ENCODE data around the gene LITAFD.

LITAFD gene

GRCh38 chr16:8878523-8878911 is 3.6 kb upstream of the LITAFD start:
- Histone ChIP-seq H3K4me3 (IDR thresholded peaks at IDR 0.05; ENCODE audit: insufficient read depth, low read depth, low read length) (no peak overlapping the region), H3K27ac (no peak overlapping the region), H4K20me1 (ENCODE audit: insufficient read depth) (no peaks in the 10 kb centered on the region), H3K36me3 (ENCODE audit: insufficient read depth) (no peaks in the 10 kb centered on the region), H3K79me2 (ENCODE audit: insufficient read depth, low read depth) (no peaks in the 10 kb centered on the region), H3K4me1 (ENCODE audit: low read depth, poor library complexity, severe bottlenecking) (peaks cover 4% of the 10 kb centered on the region), H2AFZ (ENCODE audit: low read depth) (no peak overlapping the region), H3K4me2 (no peak overlapping the region), H3K9ac (no peak overlapping the region), H3K27me3 (ENCODE audit: insufficient read depth, low read depth) (no peaks in the 10 kb centered on the region)
- no peak for TF ChIP-seq CTCF (conservative IDR thresholded peaks at IDR 0.05; ENCODE audit: low read depth, low read length)

DNA sequence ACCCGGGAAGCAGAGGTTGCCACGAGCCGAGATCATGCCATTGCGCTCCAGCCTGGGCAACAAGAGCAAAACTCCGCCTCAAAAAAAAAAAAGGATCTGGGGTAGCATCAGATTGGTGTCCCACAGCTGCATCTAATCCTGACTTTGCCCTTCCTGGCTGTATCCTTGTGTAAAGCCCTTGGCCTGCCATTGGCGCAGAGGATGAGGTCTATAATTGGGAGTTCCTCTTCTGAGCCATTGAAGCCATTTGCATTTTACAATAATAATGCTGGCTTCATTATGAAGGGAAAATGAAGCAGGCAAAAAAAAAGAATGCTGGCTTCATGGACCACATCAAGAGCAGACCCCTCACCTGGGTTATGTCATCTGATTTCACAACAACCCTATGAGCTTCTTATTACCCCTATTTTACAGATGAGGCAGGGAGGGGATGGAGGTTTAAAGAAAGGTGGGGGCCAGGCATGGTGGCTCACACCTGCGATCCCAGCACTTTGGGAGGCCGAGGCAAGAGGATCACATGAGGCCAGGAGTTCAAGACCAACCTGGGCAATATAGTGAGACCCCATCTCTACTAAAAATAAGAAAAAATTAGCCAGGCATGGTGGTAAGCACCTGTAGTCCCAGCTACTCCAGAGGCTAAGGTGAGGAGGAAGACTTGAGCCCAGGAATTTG is 1.2 kb upstream of the LITAFD start:
- Histone ChIP-seq H3K9ac (no peak overlapping the region), H3K4me3 (IDR thresholded peaks at IDR 0.05; ENCODE audit: insufficient read depth, low read depth, low read length) (no peak overlapping the region), H3K36me3 (ENCODE audit: insufficient read depth) (no peaks in the 10 kb centered on the region), H3K27me3 (ENCODE audit: insufficient read depth, low read depth) (no peaks in the 10 kb centered on the region), H3K79me2 (ENCODE audit: insufficient read depth, low read depth) (no peaks in the 10 kb centered on the region), H3K27ac (no peak overlapping the region), H4K20me1 (ENCODE audit: insufficient read depth) (no peaks in the 10 kb centered on the region), H3K4me1 (ENCODE audit: low read depth, poor library complexity, severe bottlenecking) (peaks cover 24% of the 10 kb centered on the region), H2AFZ (ENCODE audit: low read depth) (no peak overlapping the region), H3K4me2 (no peak overlapping the region)
- TF ChIP-seq CTCF (conservative IDR thresholded peaks at IDR 0.05; ENCODE audit: low read depth, low read length) = no peak

GRCh38 chr16:8882725-8883377 is 700 bp downstream of the LITAFD start:
- H3K9ac ChIP-seq = no peak overlapping the region
- H2AFZ ChIP-seq (ENCODE audit: low read depth) = no peak overlapping the region
- 0 out of 2 replicates have a peak, but pooled peaks cover 3% of the 10 kb centered on the region for H4K20me1 ChIP-seq (ENCODE audit: insufficient read depth)
- no peak overlapping the region for H3K4me3 ChIP-seq (IDR thresholded peaks at IDR 0.05; ENCODE audit: insufficient read depth, low read depth, low read length)
- no peak overlapping the region for H3K27ac ChIP-seq
- H3K36me3 ChIP-seq (ENCODE audit: insufficient read depth) = no peaks in the 10 kb centered on the region
- TF ChIP-seq CTCF (conservative IDR thresholded peaks at IDR 0.05; ENCODE audit: low read depth, low read length) = no peak
- H3K27me3 ChIP-seq (ENCODE audit: insufficient read depth, low read depth) = no peaks in the 10 kb centered on the region; the same call in 1 of the 2 replicates
- H3K79me2 ChIP-seq (ENCODE audit: insufficient read depth, low read depth) = no peaks in the 10 kb centered on the region
- H3K4me1 ChIP-seq (ENCODE audit: low read depth, poor library complexity, severe bottlenecking) = peaks cover 31% of the 10 kb centered on the region
- H3K4me2 ChIP-seq = no peak overlapping the region

DNA sequence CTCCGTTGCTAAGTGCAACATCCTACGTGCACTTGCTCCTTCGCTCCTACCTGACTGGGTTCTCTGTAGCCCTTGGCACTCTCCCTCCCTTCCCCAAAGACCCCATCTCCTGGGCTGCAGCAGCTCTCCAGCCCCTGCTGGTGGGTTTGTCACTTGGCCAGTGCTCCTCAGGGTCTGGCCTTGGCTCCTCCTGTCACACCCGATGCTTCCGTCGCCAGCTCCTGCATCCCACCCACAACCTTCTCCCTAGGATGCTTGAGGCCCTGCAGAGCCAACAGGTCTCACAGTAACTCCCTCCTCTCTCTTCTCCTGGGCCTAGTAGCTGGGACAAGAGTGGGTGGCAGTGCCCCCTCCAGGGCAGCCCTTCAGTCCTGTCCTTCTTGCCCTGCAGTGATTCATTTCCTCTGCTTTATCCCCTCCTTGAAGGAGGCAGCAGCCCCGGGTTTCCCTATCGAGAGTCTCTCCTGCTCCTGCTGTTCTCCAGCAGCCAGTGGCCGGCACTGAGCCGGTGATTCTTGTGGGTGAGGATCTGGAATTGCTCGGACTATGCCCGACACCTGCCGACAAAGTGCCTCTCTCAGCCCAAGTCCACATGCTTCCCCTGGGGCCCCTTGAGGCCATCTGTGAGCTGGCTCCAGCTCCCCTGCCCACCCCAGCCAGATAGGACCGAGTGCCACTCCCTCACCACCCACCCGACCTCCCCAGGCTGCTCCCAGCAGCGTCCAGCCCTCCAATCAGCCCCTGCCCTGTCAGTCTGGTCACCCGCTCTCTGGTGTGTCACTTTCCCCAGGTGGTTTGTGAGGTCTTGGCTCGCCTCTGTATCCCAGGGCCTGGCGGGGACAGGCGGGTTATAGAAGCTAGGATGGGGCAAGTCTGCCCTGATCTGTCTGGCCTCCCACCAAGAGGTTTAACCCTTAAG is 3.8 kb downstream of the LITAFD start:
- Histone ChIP-seq H4K20me1 (ENCODE audit: insufficient read depth) (peaks cover 3% of the 10 kb centered on the region; the same call in 1 of the 2 replicates), H3K9ac (no peak overlapping the region), H2AFZ (ENCODE audit: low read depth) (no peak overlapping the region), H3K4me1 (ENCODE audit: low read depth, poor library complexity, severe bottlenecking) (peaks cover 27% of the 10 kb centered on the region), H3K36me3 (ENCODE audit: insufficient read depth) (no peaks in the 10 kb centered on the region), H3K4me3 (IDR thresholded peaks at IDR 0.05; ENCODE audit: insufficient read depth, low read depth, low read length) (no peak overlapping the region), H3K27me3 (ENCODE audit: insufficient read depth, low read depth) (no peaks in the 10 kb centered on the region; the same call in 1 of the 2 replicates), H3K4me2 (no peak overlapping the region), H3K79me2 (ENCODE audit: insufficient read depth, low read depth) (no peaks in the 10 kb centered on the region), H3K27ac (no peak overlapping the region)
- TF ChIP-seq CTCF (conservative IDR thresholded peaks at IDR 0.05; ENCODE audit: low read depth, low read length) = 0 out of 2 replicates have a peak, but pooled peaks have one; percentile 7
